HG03066 (cell line): ENCODE data around the gene TACR2.

Source experiments
- ATAC-seq: cut with Tn5 transposase; IDR thresholded peaks from one replicate; pipeline ENCODE4 v1.9.1; 2021; ENCODE audit warnings: low read depth; ENCODE audit not compliant: unreplicated experiment

The TACR2 gene

DNA sequence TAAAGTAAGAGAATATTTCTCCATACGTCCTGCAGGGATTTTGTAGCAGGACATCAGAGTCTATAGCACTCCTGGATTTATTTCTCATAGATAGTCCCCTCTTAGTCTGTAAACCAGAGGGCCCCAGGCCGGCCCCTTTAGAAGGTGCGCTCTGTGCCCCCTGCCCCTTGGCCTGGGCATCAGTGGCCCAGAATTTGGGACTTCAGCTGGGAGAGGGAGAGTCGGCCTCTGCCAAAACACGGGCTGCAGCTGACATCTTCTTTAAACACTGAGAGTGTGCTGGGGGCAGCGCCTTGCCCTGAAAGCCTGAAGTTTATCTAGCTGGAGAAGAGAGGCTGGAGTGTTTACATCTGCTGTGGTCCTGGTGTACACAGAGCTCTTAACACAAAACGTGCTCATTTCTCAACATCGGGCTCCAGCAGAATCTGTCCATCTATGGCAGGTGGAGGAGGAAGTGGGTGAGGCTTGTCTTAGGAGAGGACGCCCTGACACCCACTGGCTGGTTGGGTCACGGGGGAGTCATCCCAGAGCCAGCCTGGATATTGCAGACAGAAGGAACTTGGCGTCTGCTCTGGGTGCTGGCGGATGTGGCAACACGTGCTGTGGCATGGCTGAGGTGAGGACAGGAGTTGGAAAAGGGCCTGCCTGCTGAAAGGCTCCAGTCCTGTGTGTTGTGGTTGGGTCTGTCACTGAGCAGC, 5.0 kb upstream of the TACR2 start:
- no peak for ATAC-seq

DNA sequence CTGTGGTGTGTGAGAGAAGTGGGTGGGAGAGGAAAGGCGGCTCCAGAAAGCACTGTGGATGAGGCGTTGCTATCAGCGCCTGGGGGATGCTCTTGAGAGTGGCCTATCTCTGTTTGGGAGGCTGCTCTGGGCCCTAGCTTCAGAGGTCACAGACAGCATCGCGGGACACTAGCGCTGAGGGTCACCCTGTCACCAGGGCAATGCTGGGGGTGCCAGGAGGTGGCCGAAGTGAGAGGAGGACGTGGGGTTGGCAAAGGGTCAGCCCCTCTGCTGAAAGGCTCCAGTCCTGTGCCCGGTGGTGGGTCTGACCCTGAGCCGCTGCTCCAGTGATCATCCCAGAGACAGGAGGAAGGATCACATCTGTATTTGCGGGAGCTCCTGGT, 3.0 kb upstream of the TACR2 start:
- ATAC-seq, result no peak

DNA sequence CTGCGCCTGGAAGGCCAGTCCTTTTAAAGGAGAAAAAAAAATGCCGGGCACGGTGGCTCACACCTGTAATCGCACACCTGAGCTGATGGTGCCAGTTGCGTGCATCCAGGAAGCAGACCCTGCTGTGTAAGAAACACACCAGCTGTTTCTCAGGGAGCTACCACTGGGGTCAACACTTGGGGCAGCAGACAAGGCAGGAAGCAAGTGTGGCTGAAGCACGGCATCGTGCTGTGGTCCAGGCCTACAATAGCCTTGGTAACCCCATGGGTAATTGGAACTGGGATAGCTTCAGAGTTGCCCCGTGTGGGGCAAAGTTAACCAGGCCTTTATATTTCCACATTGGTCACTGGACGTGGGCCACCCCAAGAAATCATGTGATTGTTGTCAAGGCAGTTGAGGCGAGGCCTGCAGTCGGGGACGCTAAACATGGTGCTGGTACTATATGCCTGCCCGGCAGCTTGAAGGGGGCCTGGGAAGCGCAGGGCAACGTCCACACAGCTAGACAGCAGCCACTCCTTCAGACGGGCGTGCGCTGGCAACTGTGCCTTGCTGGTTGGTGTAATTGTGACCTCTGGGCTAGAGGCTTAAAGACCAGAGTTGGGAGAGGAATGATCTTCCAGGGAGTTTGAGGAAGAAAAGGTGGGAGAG, 2.5 kb upstream of the TACR2 start:
- ATAC-seq, result no peak

DNA sequence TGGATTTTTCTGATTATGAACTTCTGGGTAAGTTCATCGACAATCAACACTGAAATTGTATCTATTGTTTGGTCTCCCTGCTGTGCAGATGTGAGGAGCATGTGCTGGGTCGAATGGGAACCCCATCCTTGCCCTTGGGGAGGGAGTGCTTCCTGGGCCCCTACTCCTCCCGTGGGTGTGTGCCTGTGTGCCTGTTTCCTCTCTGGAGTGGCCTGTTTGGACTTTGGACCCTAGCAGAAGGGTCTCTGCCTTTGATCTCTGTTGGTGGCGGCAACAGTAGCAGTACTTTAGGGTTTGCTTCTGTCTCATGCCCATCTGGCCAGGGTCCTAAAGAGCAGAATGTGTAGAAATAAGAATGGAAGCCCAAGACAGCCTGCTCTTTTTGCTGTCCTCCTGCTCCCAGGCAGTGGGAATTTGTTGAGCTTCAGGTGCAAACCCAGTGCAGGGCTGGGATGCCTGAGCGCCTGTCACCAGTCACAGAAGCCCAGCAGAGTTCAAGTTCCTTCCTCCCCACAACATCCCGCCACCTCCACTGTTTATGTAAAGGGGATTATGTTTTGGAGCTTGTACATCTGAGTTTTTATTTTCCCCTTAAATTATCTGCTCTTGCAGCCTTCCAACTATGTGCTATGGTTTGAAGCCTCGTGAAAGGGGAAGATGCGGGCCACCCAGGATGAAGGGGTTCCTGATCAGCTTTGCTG, 1.5 kb upstream of the TACR2 start:
- ATAC-seq, result no peak

DNA sequence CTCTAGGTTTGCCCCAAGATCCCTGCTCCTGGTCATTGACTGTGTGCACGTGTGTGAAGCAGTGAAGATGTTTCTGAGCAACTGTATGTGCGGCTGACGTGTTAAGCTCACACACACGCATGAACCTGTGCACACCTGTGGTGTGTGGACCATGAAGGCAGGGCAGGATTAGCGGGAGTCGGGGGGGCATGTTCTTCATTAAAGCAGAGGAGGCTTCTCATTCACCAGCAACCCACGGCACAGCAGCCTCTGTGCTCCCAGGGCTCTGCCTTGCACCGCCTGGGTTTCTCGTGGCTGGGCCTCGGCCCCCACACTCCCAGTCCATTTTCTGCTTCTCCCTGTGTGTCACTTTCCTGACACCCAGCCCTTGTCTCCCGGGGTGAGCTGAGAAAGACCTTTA, 824 bp upstream of the TACR2 start:
- ATAC-seq, result no peak

DNA sequence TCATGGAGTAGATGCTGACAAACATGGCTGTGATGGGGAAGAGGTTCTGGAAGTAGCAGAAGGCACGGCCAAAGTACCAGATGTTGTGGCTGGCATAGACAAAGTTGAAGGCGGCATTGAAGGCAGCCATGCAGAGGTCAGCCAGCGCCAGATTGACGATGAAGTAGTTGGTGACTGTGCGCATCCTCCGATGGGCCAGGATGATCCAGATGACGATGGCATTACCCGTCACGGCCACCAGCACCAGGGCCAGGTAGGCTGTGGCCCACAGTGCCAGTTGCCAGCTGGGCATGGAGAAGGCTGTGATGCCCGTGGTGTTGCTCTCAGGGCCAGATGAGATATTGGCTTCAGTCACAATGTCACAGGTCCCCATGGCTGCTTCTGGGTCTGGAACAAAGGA, 767 bp downstream of the TACR2 start:
- no peak for ATAC-seq

DNA sequence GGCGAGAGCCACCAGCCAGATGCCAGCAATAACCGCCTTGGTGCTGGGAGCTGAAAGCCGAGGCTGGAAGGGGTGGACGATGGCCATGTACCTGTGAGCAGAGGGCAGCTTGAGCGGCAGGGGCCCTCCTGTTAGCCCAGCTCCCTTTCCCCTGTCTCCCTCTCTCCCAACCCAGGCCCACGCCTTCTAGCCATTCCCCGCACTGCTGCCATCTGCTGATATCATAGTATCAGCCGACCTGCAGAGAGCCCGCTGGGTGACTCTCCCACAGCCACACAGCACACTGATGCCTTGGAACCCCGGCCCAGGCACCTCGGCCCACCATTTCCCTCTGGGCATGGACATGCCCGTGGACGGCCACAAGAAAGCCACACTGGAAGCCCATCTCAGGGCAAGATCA, 1.7 kb downstream of the TACR2 start:
- ATAC-seq, result no peak

DNA sequence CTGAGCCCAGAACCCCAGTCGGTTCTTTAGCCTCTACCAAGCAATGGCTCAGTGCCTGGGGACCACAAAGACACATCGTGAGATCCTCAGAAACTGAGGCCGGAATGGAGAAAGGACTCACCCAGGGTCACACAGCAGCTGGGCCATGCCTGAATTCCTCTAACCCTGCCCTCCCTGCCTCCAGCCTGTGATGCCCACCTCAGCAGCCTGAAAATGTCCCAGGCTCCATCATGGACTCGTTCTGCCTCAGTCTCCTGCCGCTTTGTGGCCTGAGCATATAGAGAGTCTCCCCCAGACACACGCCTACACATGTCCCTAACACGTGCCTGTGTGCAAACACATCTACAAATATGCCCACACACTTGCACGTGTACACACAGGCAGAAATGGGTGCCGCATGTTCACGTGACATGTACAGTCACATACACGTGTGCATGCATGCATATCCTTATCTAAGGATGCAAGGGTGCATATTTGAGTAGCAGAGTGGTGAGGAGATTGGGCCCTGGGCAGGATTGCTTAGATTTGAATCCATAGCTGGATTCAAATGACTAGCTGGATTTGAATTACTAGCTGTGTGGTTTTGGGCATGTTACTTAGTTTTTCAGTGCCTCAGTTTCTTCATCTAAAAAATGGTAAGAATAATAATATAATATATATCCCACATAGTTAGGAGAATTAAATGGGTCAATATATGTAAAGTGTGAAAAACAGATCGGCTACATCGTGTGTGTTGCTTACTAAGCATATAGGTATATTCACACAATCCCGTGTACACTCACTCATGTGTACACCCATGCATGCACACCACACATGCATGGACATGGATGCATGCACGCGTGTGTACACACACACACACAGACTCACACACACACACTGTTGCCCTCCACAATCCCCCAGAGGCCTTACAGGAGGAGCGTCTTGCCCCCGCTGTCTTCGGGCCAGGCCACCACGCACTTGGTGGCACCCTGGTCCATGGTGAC, 2.4 kb downstream of the TACR2 start:
- no peak for ATAC-seq

DNA sequence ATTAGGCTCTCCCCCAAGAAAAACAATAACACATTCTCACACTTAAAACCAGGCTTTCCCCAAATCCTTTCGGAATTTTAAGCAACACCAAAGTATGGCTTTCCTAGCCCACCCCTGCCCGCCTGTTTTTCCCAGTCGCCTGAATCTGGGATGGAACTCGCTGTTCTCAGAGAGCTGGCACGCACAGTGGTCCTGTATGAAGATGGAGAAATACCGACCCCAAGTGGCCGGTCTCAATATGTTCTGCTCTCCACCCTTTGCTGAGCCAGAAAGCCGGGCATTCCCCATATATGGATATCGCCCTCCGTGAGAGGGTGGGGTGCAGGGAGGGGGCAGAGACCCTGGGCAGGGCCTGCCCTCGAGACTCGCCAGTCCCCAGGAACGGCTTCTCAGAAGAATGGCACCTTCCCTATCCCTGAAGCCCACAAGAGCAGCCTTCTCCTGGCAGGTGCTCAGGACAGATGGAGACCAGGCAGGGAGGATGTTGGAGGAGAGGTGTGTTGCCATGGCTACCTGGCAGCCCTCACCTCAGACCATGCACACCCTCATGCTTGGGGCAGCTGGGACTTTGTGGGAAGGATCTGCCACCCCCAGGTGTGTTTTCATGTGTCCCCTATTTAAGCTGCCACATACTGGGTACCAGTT, 3.4 kb downstream of the TACR2 start:
- ATAC-seq, result no peak

DNA sequence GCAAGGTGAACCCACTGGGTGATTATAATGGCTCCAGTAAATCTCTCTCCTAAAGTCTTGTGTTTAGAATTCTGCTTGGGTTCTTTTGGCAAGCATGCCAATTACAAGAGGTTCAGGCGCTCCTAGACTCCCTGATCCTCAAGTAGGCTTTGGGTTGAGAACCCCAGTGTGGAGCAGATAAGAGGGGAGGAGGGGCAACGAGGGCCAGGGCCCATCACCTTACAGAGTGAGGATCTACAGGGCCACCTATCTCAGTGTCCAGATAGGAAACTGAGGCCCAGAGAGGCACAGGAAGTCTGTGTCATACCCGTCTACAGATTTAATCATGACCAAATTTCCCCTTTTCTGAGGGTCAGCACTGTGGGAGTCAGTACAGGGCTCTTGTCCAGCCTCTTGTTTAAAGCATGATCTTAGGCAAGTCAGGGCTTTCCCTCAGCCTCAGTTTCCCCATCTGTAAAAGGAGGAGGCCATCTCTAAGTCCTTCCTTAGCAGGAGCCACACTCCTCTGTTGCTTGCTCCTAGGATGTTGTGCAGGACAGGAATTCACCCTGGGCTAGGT, 4.4 kb downstream of the TACR2 start:
- no peak for ATAC-seq

DNA sequence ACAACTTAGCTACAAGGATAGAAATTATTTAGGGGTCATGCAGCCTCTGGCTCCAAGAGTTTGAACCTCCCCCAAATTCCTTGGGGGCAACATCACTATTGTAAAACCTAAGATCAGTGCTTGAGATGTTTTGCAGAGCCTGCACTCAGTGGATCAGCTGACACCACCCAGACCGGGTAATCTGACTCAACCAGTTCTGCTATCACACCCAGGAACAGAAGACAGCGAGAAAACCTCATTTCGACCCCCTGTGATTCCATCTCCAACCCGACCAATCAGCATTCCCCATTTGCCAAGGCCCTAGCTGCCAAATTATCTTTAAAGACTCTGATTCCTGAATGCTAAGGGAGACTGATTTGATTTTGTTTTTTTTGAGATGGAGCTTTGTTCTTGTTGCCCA, 5.2 kb downstream of the TACR2 start:
- no peak for ATAC-seq

DNA sequence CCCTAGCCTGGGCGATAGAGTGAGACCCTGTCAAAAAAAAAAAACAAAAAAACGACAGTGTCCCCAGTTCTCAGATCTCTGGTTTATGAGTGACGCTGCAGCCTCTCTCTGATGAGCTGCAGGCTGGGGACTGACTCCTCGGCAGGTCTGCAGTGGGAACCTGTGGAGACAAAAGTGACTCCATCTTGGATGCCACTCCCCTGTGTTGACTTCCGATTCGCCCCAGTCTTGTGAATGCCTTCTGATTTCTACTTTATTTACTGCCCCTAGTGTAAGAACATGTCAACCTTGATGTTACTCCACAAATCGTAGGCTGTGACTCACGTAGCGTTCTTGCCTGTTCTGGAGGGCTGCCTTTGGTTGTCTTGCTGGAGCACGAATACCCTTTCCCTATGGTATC, 6.2 kb downstream of the TACR2 start:
- ATAC-seq, result no peak

DNA sequence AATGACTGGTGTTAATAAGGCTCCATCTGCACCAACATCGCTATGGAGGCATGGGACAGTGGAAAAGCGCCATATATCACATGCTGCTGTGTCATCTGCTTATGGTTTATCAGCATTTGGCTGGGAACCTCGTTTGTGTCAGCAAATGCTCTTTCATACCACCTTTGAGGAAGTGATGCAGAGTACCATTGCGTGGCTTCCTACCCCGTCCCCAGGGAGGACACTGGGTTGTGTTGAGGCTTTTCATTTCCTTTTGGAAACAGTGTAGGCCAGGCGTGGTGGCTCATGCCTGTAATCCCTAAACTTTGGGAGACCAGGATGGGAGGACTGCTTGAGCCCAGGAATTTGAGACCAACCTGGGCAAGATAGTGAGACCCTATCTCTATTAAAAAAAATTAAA, 6.8 kb downstream of the TACR2 start:
- no peak for ATAC-seq

DNA sequence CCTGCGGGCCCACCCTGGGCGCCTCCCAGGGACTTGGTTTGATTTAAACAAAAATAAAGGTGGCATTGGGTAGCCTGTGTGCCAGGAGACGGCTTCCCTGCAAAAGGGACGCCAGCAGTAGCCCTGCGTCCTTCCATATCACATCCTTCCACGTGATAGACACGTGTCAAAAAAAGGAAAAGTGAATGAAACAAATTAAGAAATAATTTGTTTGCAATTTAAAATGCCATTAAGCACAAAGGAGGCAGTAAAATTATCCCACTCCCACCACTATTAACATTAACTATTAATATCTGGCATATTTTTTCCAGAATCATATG, 7.6 kb downstream of the TACR2 start:
- no peak for ATAC-seq

DNA sequence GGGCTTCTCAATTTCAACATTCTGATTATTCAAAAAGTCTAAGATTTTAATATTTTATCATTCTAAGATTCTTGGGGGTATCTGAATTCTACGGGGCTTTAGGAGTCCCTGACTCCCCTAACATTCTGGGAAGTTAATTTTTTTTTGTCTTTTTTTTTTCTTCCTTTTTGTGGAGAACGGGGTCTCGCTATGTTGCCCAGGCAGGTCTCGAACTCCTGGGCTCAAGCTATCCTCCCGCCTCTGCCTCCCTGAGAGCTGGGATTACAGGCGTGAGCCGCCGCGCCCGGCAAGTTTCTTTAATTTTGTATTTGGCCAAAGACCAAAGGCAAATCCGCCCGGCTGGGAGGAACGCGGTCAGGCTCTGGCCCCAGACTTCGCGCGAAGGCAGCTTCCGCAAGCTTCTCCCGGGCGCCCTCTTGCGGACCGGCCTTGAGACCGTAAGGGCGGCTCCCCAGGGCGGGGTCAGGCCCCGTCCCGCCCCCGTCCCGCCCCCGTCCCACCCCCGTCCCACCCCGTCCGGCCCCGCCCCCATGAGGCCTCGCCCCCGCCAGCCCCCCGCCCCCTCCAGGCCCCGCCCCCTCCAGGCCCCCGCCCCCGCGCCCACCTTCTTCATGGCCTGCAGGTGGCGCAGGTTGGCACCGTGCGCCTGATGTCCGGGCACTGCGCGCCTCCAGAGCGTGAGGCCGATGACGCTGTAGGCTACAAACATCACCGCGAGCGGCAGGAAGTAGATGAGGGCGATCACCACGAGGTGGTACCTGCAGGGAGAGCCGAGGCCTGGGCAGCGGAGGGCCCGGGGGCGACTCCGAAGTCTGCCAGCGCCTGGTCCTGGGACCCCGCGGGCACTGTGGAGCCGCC, 8.2 kb downstream of the TACR2 start:
- ATAC-seq, result peak; percentile 75

DNA sequence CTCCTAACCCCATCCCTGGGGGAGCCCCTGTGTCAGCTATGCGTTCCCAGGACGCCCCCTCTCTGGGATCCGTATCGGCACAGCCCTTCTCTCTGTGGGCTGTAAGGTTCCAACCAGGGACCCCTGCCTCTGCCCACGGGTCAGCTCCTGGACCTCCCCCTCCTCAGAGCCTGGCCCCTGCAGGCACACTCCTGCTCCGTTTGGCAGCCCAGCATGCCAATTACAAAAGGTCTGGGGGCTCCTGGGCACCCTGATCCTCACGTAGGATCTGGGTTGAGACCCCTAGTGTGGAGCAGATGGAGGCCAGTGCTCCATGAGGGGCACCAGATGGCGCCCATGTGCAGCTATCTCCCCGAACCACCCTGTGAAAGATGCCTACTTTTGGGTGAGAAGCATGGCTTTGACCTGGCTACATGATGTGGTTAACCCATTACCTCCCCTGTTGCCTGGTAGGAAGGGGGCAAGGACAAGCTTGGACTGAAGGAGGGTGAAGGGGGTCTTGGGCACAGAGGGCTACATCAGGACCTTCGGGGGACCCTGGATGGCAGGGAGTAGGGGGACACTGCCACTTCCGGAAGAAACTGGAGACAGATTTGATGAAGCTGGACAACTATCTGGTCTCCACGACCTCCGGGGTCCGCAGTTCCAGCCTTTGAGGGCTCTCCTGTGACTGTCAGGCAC, 9.0 kb downstream of the TACR2 start:
- ATAC-seq, result no peak

DNA sequence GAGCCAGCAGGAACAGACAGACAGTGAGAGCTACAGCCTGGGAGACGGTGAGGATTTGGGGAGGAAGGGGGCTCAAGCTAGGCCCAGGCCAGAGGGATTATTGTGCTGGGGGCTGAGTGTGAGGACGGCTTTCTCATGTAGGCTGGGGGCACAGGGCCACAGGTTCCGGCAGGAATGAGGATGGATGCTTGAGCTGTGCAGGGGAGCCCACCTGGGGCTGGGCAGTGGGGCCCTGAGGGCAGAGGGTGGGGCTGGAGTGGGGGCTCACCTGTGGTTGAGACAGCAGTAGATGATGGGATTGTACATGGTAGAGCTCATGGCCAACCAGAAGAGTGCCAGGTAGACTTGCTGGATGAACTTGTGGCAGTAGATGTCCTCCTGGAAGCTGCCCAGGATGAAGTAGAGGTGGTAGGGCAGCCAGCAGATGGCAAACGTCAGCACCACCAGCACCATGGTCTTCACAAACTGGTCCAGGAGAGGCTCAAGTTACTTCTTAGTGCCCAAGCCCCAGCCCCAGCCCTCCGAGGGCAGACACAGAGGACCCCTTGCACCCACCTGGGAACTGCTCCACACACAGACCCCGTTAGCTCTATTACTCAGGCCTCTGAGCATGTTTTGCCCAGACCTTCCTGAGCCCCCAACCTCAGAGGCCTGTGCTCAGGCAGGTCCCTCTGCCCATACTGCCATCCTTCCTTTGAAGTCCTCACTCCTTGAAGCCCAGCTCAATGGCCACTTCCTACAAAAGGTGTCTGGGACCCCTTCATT, 9.7 kb downstream of the TACR2 start:
- no peak for ATAC-seq

DNA sequence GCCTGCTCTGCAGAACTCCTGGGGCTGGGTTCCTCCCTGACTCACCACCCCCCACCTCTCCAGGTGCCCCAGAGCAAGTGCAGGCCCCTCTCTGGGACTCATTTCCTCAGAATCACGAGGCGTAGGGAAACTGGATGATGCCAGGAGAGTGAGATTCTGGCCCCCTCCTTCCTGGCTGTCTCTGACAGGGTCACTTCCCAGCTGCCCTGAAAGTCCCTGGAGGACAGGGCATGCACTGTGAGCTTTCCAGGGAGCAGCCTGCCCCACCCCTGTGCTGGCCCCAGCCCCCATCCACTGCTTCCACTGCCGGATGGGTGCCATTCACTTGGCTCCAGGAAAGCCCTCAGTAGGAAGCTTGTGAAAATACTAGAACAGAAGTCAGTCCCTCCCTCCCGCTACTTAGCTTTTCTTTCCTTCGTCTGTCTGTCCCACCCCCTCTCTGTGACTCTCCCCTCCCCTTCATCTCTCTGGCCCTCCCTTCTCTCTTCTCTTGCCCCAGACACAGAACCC, 10.4 kb downstream of the TACR2 start:
- ATAC-seq, result no peak
